C1 segment of cervical spinal cord (tissue), 14 donors: Measurements from ENCODE around the gene HOGA1.
"Not testable (repeated sequence)": the region's sequence is repeated elsewhere in the genome, so short reads cannot be mapped to it uniquely, and the experiment has no call there.

Source experiments
- DNase-seq, 14 donors: peaks; one replicate each; lab custom pipeline; 2025; lab: John Stamatoyannopoulos, UW

The HOGA1 gene

GRCh38 chr10:97647556-97647955 lies 63.4 kb downstream of the HOGA1 start:
- no peak for DNase-seq

- peak in 2 of 14 donors; percentile 10 to 12 for DNase-seq
Measured at GRCh38 chr10:97648562-97649404, 64.6 kb downstream of the HOGA1 start.

DNA sequence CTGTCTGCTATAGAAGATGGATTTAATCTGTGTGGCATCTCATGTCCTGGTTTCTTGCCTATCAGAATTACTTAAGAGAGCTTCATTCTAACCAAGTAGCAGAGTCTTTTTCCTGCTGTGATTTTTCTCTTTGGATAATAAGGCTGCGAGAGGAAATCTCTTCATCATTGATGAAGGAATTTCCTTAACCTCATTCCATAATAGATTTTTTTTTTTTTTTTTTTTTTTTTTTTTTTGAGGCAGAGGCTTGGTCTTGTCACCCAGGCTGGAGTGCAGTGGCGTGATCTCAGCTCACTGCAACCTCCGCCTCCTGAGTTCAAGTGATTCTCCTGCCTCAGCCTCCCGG lies 65.2 kb downstream of the HOGA1 start:
- not testable (repeated sequence) for DNase-seq

DNA sequence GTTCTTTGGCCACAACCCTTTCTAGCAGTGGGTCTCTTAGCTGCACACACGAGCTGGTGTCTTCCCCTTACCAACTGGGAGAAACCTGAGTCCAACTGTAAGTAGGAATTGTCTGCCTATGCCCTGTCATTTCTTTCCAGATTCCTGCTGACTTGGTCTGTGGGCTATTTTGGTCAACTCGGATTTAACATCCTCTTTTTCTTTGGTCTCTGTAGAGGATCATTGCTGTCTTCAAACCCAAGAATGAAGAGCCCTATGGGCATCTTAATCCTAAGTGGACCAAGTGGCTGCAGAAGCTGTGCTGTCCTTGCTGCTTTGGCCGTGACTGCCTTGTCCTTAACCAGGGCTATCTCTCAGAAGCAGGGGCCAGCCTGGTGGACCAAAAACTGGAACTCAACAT lies 66.5 kb downstream of the HOGA1 start:
- DNase-seq: no peak

- DNase-seq: no peak
Measured at GRCh38 chr10:97651773-97652172, 67.6 kb downstream of the HOGA1 start.

GRCh38 chr10:97656777-97657176 lies 72.6 kb downstream of the HOGA1 start:
- no peak for DNase-seq

DNA sequence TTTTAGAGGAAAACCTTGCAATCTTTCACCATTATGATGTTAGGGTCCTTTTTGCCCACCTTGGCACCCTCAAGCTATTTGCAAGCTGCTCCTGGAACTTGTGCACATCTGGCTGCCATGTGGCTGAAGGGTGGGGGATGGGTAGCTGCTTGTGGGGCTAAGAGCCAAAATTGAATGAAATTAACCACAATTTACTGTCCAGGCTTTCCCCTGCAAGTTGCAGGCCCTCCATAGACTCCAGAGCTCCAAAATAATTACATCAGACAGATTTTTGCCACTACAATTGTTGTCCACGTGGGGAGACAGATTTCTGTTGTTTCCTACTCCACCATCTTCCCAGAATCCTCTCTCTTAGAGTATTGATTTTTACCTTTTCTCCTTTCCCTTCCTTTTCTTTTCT lies 75.4 kb downstream of the HOGA1 start:
- no peak for DNase-seq
